ENCODE data around the gene ANKRD33B. TPM values are rescaled to one million over a fixed set of nuclear protein-coding genes. Genes with fewer than 3 reads are reported as not detected.

ANKRD33B gene
- total and polyA plus RNA-seq, 2 experiments from 2014 or later: 1.5 to 2.0 TPM

- no peak for DNase-seq (ENCODE audit: low spot score)
- H4K20me1 ChIP-seq (ENCODE audit: insufficient read depth, poor library complexity, severe bottlenecking): no peaks in the 10 kb centered on the region
- no peak overlapping the region for H3K4me2 ChIP-seq
- TF ChIP-seq EZH2phosphoT487 (IDR thresholded peaks at IDR 0.05; ENCODE audit: low read depth, severe bottlenecking, unreplicated experiment) (no peak), CTCF (IDR thresholded peaks at IDR 0.05; ENCODE audit: poor library complexity) (no peak), EZH2 (IDR thresholded peaks at IDR 0.05; ENCODE audit: borderline replicate concordance) (no peak)
- H3K4me3 ChIP-seq: no peak overlapping the region
- peaks cover 7% of the 10 kb centered on the region for H3K27me3 ChIP-seq
- H2AFZ ChIP-seq: no peak overlapping the region
- no peaks in the 10 kb centered on the region for H3K9me2 ChIP-seq (replicated peaks; ENCODE audit: insufficient read depth)
- no peaks in the 10 kb centered on the region for H3K9me3 ChIP-seq (ENCODE audit: low read depth)
- no peak overlapping the region for H3K27ac ChIP-seq
- H3K36me3 ChIP-seq (replicated peaks; ENCODE audit: insufficient read depth, low read depth): no peaks in the 10 kb centered on the region
- 89% methylated on average over 2 of the region's 2 CpGs for WGBS (ENCODE audit: low lambda C conversion rate, missing lambda C conversion rate)
- H3K4me1 ChIP-seq (ENCODE audit: insufficient read depth): no peaks in the 10 kb centered on the region
- H3K79me2 ChIP-seq: no peaks in the 10 kb centered on the region
Observed at GRCh38 chr5:10634562-10634961, 70.7 kb downstream of the ANKRD33B start.

GRCh38 chr5:10635257-10635866, 71.5 kb downstream of the ANKRD33B start:
- Histone ChIP-seq H3K27me3 (peaks cover 7% of the 10 kb centered on the region), H3K4me2 (no peak overlapping the region), H3K27ac (no peak overlapping the region), H3K79me2 (no peaks in the 10 kb centered on the region), H3K4me3 (no peak overlapping the region), H3K9me2 (replicated peaks; ENCODE audit: insufficient read depth) (no peaks in the 10 kb centered on the region), H4K20me1 (ENCODE audit: insufficient read depth, poor library complexity, severe bottlenecking) (no peaks in the 10 kb centered on the region), H3K36me3 (replicated peaks; ENCODE audit: insufficient read depth, low read depth) (no peaks in the 10 kb centered on the region), H3K4me1 (ENCODE audit: insufficient read depth) (no peaks in the 10 kb centered on the region), H2AFZ (no peak overlapping the region), H3K9me3 (ENCODE audit: low read depth) (no peaks in the 10 kb centered on the region)
- WGBS (ENCODE audit: low lambda C conversion rate, missing lambda C conversion rate): 65% methylated on average over 10 of the region's 10 CpGs
- TF ChIP-seq CTCF (IDR thresholded peaks at IDR 0.05; ENCODE audit: poor library complexity): no peak
- no peak for TF ChIP-seq EZH2phosphoT487 (IDR thresholded peaks at IDR 0.05; ENCODE audit: low read depth, severe bottlenecking, unreplicated experiment)
- TF ChIP-seq EZH2 (IDR thresholded peaks at IDR 0.05; ENCODE audit: borderline replicate concordance): no peak
- DNase-seq (ENCODE audit: low spot score): no peak

GRCh38 chr5:10635867-10636350, 72.0 kb downstream of the ANKRD33B start:
- TF ChIP-seq EZH2 (IDR thresholded peaks at IDR 0.05; ENCODE audit: borderline replicate concordance) (no peak), EZH2phosphoT487 (IDR thresholded peaks at IDR 0.05; ENCODE audit: low read depth, severe bottlenecking, unreplicated experiment) (no peak), CTCF (IDR thresholded peaks at IDR 0.05; ENCODE audit: poor library complexity) (no peak)
- Histone ChIP-seq H3K36me3 (replicated peaks; ENCODE audit: insufficient read depth, low read depth) (no peaks in the 10 kb centered on the region), H3K9me3 (ENCODE audit: low read depth) (no peaks in the 10 kb centered on the region), H3K4me1 (ENCODE audit: insufficient read depth) (no peaks in the 10 kb centered on the region), H3K27ac (no peak overlapping the region), H3K4me3 (no peak overlapping the region), H3K9me2 (replicated peaks; ENCODE audit: insufficient read depth) (no peaks in the 10 kb centered on the region), H3K27me3 (peaks cover 7% of the 10 kb centered on the region), H2AFZ (no peak overlapping the region), H4K20me1 (ENCODE audit: insufficient read depth, poor library complexity, severe bottlenecking) (no peaks in the 10 kb centered on the region), H3K79me2 (no peaks in the 10 kb centered on the region), H3K4me2 (no peak overlapping the region)
- 77% methylated on average over 11 of the region's 11 CpGs for WGBS (ENCODE audit: low lambda C conversion rate, missing lambda C conversion rate)
- no peak for DNase-seq (ENCODE audit: low spot score)
